SK-N-SH (cell line): ENCODE measurements around the gene NALCN. TPM values are rescaled to one million over a fixed set of nuclear protein-coding genes. Genes with fewer than 3 reads are reported as not detected.

Source experiments
- CTCF ChIA-PET: fragments of 300-600, 350-600 bp; formaldehyde crosslinking; extraction: SDS; loops from one replicate; lab custom pipeline; 2021; lab: Yijun Ruan, JAX
- POLR2A ChIA-PET: fragments of 350-600 bp; sonication (Branson Sonifier 250); formaldehyde crosslinking; extraction: SDS; loops from one replicate; lab custom pipeline; 2020; ENCODE audit warnings: antibody characterized with exemption, inconsistent platforms; lab: Yijun Ruan, JAX
- DNase-seq: peaks from one replicate; pipeline ENCODE4 v3.0.0; 2012
- H2AFZ ChIP-seq: fragments of 200-600 bp; sonication (generic); 2 replicates; pipeline ENCODE4 v1.8.1; 2016; ENCODE audit warnings: antibody characterized with exemption, mild to moderate bottlenecking, low read depth
- H3F3A ChIP-seq: fragments of 200-600 bp; sonication (generic); replicated peaks from 2 replicates; pipeline ENCODE3; 2016; ENCODE audit warnings: antibody characterized with exemption, mild to moderate bottlenecking; ENCODE audit not compliant: insufficient read depth
- H3K27ac ChIP-seq, 2 experiments: fragments of 200-500 bp in 1 of 2; fragments of 200-600 bp in 1 of 2; sonication (Bioruptor generic) in 1 of 2; sonication (generic), shearing (Covaris generic) in 1 of 2; 2 replicates each; pipeline versions ENCODE4 v1.5.1 to v1.6.1; 2014 to 2016; ENCODE audit warnings: low read depth in 2 of 2, inconsistent platforms in 1 of 2, low read length in 1 of 2, mild to moderate bottlenecking in 1 of 2, mixed read lengths in 1 of 2
- H3K27me3 ChIP-seq: fragments of 200-600 bp; sonication (generic), shearing (Covaris generic); 2 replicates; pipeline ENCODE4 v1.6.1; 2016; ENCODE audit warnings: mixed run types; ENCODE audit not compliant: insufficient read depth
- H3K36me3 ChIP-seq, 2 experiments: fragments of 200-500 bp in 1 of 2; fragments of 200-600 bp in 1 of 2; sonication (Bioruptor generic) in 1 of 2; sonication (generic) in 1 of 2; replicated peaks in 1 of 2; 2 replicates each; pipeline versions ENCODE3 to v1.5.1; 2014 to 2016; ENCODE audit warnings: low read length in 1 of 2, mild to moderate bottlenecking in 1 of 2; ENCODE audit not compliant: insufficient read depth in 2 of 2, control insufficient read depth in 1 of 2
- H3K4me1 ChIP-seq, 2 experiments: fragments of 200-500 bp in 1 of 2; fragments of 200-600 bp in 1 of 2; sonication (Bioruptor generic) in 1 of 2; sonication (generic), shearing (Covaris generic) in 1 of 2; 2 replicates each; pipeline versions ENCODE4 v1.5.1 to v1.6.1; 2014 to 2016; ENCODE audit warnings: low read depth in 1 of 2, low read length in 1 of 2, mixed run types in 1 of 2; ENCODE audit not compliant: insufficient read depth in 2 of 2, control insufficient read depth in 1 of 2
- H3K4me2 ChIP-seq: fragments of 200-600 bp; sonication (generic), shearing (Covaris generic); 2 replicates; pipeline ENCODE4 v1.6.1; 2017; ENCODE audit warnings: mixed run types
- H3K4me3 ChIP-seq, 2 experiments: fragments of 200-500 bp in 1 of 2; fragments of 200-600 bp in 1 of 2; sonication (Bioruptor generic) in 1 of 2; sonication (generic), shearing (Covaris generic) in 1 of 2; 2 replicates each; pipeline versions ENCODE4 v1.5.1 to v1.8.1; 2014 to 2016; ENCODE audit warnings: low read depth in 2 of 2, inconsistent platforms in 1 of 2, low read length in 1 of 2, mild to moderate bottlenecking in 1 of 2, mixed read lengths in 1 of 2, moderate library complexity in 1 of 2
- H3K79me2 ChIP-seq: fragments of 200-600 bp; sonication (generic); 2 replicates; pipeline ENCODE4 v1.8.1; 2017; ENCODE audit warnings: mild to moderate bottlenecking; ENCODE audit not compliant: insufficient read depth
- H3K9ac ChIP-seq: fragments of 200-600 bp; sonication (generic); 2 replicates; pipeline ENCODE4 v1.6.1; 2017; ENCODE audit warnings: mixed run types
- H3K9me2 ChIP-seq: fragments of 200-600 bp; sonication (generic); 2 replicates; pipeline ENCODE4 v1.6.1; 2017; ENCODE audit warnings: mixed run types
- H3K9me3 ChIP-seq: fragments of 200-600 bp; sonication (generic); 2 replicates; pipeline ENCODE4 v1.6.1; 2017; ENCODE audit warnings: mixed run types, mild to moderate bottlenecking, moderate library complexity
- H4K20me1 ChIP-seq: fragments of 200-600 bp; sonication (generic); 2 replicates; pipeline ENCODE4 v1.6.1; 2017; ENCODE audit warnings: mild to moderate bottlenecking, mixed run types; ENCODE audit not compliant: insufficient read depth
- CHD2 ChIP-seq: fragments of 150-350 bp; IDR thresholded peaks from 2 replicates; pipeline ENCODE4 v1.6.1; 2018; ENCODE audit warnings: low read length; ENCODE audit not compliant: partially characterized antibody
- ELF1 ChIP-seq: IDR thresholded peaks from 2 replicates; pipeline ENCODE4 v1.4.0; 2012
- EZH2phosphoT487 ChIP-seq: fragments of 200-600 bp; sonication (generic); IDR thresholded peaks from 2 replicates; pipeline ENCODE4 v1.6.1; 2017; ENCODE audit warnings: low read depth, mixed run types, mild to moderate bottlenecking, antibody characterized with exemption, moderate library complexity, borderline replicate concordance
- FOXJ3 ChIP-seq: sonication (generic); formaldehyde crosslinking; IDR thresholded peaks from 2 replicates; pipeline ENCODE4 v1.5.1; 2020; ENCODE audit warnings: mild to moderate bottlenecking, missing genetic modification reagents
- FOXM1 ChIP-seq: IDR thresholded peaks from 2 replicates; pipeline ENCODE4 v1.4.0; 2012; ENCODE audit warnings: low read depth, mild to moderate bottlenecking
- GATA2 ChIP-seq: sonication (generic); formaldehyde crosslinking; IDR thresholded peaks from 2 replicates; pipeline ENCODE4 v1.5.0; 2020; ENCODE audit warnings: mild to moderate bottlenecking, missing genetic modification reagents
- IRF3 ChIP-seq: fragments of 150-350 bp; IDR thresholded peaks from 2 replicates; pipeline ENCODE4 v1.6.1; 2016; ENCODE audit warnings: mild to moderate bottlenecking, low read depth, low read length
- JUND ChIP-seq: IDR thresholded peaks from 2 replicates; pipeline ENCODE4 v1.4.0; 2012
- MXI1 ChIP-seq: IDR thresholded peaks from 2 replicates; pipeline ENCODE4 v1.6.1; 2012; ENCODE audit warnings: mild to moderate bottlenecking, low read depth, low read length, improper control_type of control experiment
- NRF1 ChIP-seq: IDR thresholded peaks from 2 replicates; pipeline ENCODE4 v1.6.1; 2012; ENCODE audit warnings: low read depth, mild to moderate bottlenecking, low read length
- POLR2AphosphoS5 ChIP-seq: IDR thresholded peaks from 2 replicates; pipeline ENCODE4 v1.6.1; 2012; ENCODE audit warnings: low read depth, low read length
- RAD21 ChIP-seq: IDR thresholded peaks from 2 replicates; pipeline ENCODE4 v1.6.1; 2012; ENCODE audit warnings: mild to moderate bottlenecking, low read length
- RCOR1 ChIP-seq: fragments of 150-350 bp; IDR thresholded peaks from 2 replicates; pipeline ENCODE4 v1.6.1; 2017; ENCODE audit warnings: antibody characterized with exemption, low read length
- RFX5 ChIP-seq: IDR thresholded peaks from 2 replicates; pipeline ENCODE4 v1.6.1; 2012; ENCODE audit warnings: mild to moderate bottlenecking, improper control_type of control experiment, low read length
- RXRA ChIP-seq: IDR thresholded peaks from 2 replicates; pipeline ENCODE4 v1.4.0; 2012; ENCODE audit warnings: low read depth, mild to moderate bottlenecking, borderline replicate concordance
- SMC3 ChIP-seq: IDR thresholded peaks from 2 replicates; pipeline ENCODE4 v1.6.1; 2012; ENCODE audit warnings: low read depth, low read length, improper control_type of control experiment
- TAF1 ChIP-seq: IDR thresholded peaks from 2 replicates; pipeline ENCODE4 v1.6.1; 2012; ENCODE audit warnings: low read depth, mild to moderate bottlenecking, low read length, moderate library complexity, borderline replicate concordance
- TCF12 ChIP-seq: IDR thresholded peaks from 2 replicates; pipeline ENCODE4 v1.4.0; 2012
- TEAD4 ChIP-seq: IDR thresholded peaks from 2 replicates; pipeline ENCODE4 v1.4.0; 2012; ENCODE audit warnings: mild to moderate bottlenecking, borderline replicate concordance; ENCODE audit not compliant: insufficient read depth
- YY1 ChIP-seq: IDR thresholded peaks from 2 replicates; pipeline ENCODE4 v1.4.0; 2012; ENCODE audit warnings: low read depth, mild to moderate bottlenecking
- WGBS: methylation state at CpG from one replicate; pipeline ENCODE4 v1.1.6; 2017; ENCODE audit warnings: low lambda C conversion rate; 5-methylcytosine and 5-hydroxymethylcytosine counted together
- polyA plus RNA-seq, 3 experiments: library from polyadenylated mRNA; depleted of rRNA; stranded (reverse); fragments of >200 nt; gene quantifications; 2 replicates each; pipeline ENCODE4 v1.2.3, GENCODE V29; 2012
- TF ChIP-seq, protein P1 (sequence below): IDR thresholded peaks from 2 replicates; pipeline ENCODE4 v1.4.0; 2012; ENCODE audit warnings: low read depth, borderline replicate concordance
- TF ChIP-seq, protein P2 (sequence below): IDR thresholded peaks from 2 replicates; pipeline ENCODE4 v1.4.0; 2012; ENCODE audit warnings: low read depth

NALCN gene
- polyA plus RNA-seq, 1 of the 3 experiments (the other 2 are of a cell fraction), result 3.0 TPM

- Histone ChIP-seq H3K27me3 (no peaks in the 10 kb centered on the region), H3K9me2 (no peaks in the 10 kb centered on the region), H3K4me2 (no peak overlapping the region), H3F3A (no peaks in the 10 kb centered on the region), H3K4me3 (no peak overlapping the region), H3K4me1 (peaks cover 0 to 2% of the 10 kb centered on the region in 2 experiments; a peak in 2 of 4 replicates), H3K79me2 (no peaks in the 10 kb centered on the region), H3K27ac (no peak overlapping the region), H3K9me3 (0 out of 2 replicates have a peak, but pooled peaks cover under 1% of the 10 kb centered on the region), H4K20me1 (no peaks in the 10 kb centered on the region), H3K36me3 (no peaks in the 10 kb centered on the region), H3K9ac (no peak overlapping the region)
- CTCF ChIA-PET, result no interaction called here
- POLR2A ChIA-PET, result no interaction called here
- DNase-seq, result peak; percentile 79
- WGBS, result 56% methylated on average over 5 of the region's 5 CpGs
- TF ChIP-seq, protein P1, sequence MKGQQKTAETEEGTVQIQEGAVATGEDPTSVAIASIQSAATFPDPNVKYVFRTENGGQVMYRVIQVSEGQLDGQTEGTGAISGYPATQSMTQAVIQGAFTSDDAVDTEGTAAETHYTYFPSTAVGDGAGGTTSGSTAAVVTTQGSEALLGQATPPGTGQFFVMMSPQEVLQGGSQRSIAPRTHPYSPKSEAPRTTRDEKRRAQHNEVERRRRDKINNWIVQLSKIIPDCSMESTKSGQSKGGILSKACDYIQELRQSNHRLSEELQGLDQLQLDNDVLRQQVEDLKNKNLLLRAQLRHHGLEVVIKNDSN, result no peak
- TF ChIP-seq POLR2AphosphoS5 (no peak), FOXM1 (no peak), IRF3 (no peak), TCF12 (no peak), ELF1 (no peak), EZH2phosphoT487 (no peak), CHD2 (no peak)
- TF ChIP-seq, all 33 proteins: peak for 0
- H2AFZ ChIP-seq, result no peak overlapping the region
Measured at GRCh38 chr13:101289764-101290163, 126.5 kb downstream of the NALCN start.

DNA sequence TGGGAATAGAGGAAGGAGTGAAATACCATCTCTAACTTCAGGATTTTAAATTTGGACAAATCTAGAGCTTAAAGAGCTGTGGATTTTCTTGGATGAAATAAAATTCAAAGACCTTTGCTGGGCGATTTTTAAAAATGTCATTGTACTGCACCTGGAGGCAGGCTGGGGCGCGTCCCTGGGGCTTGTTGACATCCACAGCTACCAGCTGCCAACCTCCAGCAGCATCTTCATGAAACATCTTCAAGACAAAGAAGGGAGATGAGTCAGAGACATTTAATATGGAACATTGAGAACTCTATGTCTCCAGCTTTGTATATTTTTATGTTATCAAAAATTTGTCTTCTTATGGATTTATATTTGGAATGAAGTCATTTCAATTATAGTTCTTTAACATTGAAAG, 132.5 kb downstream of the NALCN start:
- 96% methylated on average over 3 of the region's 3 CpGs for WGBS
- no peak overlapping the region for H3K9ac ChIP-seq
- H2AFZ ChIP-seq, result 0 out of 2 replicates have a peak overlapping the region, but pooled peaks have one; percentile 3
- H3F3A ChIP-seq, result no peaks in the 10 kb centered on the region
- no peak for TF ChIP-seq POLR2AphosphoS5
- 0 out of 2 replicates have a peak, but pooled peaks have one; percentile 10 for TF ChIP-seq TCF12
- no peak for TF ChIP-seq TEAD4
- no peaks in the 10 kb centered on the region; a peak in 1 of 4 replicates for H3K4me1 ChIP-seq
- CTCF ChIA-PET, result interaction anchor here (1.1 kb wide), 1 partner anchor 31 kb away, joined by 3 read pairs; no protein-coding TSS in a partner anchor
- H3K9me2 ChIP-seq, result no peaks in the 10 kb centered on the region
- POLR2A ChIA-PET, result no interaction called here
- no peak overlapping the region for H3K4me3 ChIP-seq
- H3K36me3 ChIP-seq, result no peaks in the 10 kb centered on the region
- H3K27me3 ChIP-seq, result no peaks in the 10 kb centered on the region
- H3K9me3 ChIP-seq, result no peaks in the 10 kb centered on the region
- no peak overlapping the region for H3K4me2 ChIP-seq
- no peaks in the 10 kb centered on the region for H4K20me1 ChIP-seq
- no peak overlapping the region for H3K27ac ChIP-seq
- DNase-seq, result no peak
- H3K79me2 ChIP-seq, result no peaks in the 10 kb centered on the region

DNA sequence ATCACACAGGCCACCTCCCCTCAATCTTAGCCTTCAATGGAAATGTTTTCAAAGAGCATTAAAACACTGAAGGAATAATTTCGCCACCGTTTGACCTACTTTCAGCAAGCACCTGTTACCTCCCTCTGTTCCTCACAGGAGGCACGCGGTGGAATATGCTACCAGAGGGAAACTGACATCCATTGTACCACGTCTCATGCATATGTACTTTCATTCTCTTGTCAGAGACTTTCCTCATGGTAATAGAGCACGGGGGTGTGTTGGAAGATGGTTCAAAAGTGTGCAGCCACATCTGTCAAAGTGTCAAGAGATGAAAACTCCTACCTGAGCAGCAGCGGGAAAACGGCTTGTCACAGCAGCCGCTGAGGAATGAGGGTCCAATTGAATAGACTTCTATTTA, 143.4 kb downstream of the NALCN start:
- Histone ChIP-seq H4K20me1 (no peaks in the 10 kb centered on the region), H3K9ac (no peak overlapping the region), H3F3A (no peaks in the 10 kb centered on the region), H3K27me3 (no peaks in the 10 kb centered on the region), H3K27ac (no peak overlapping the region), H3K79me2 (no peaks in the 10 kb centered on the region), H3K4me3 (no peak overlapping the region), H3K9me3 (no peaks in the 10 kb centered on the region), H2AFZ (no peak overlapping the region), H3K36me3 (no peaks in the 10 kb centered on the region), H3K4me1 (no peaks in the 10 kb centered on the region), H3K4me2 (no peak overlapping the region), H3K9me2 (no peaks in the 10 kb centered on the region)
- CTCF ChIA-PET, result no interaction called here
- POLR2A ChIA-PET, result no interaction called here
- WGBS, result 86% methylated on average over 9 of the region's 9 CpGs
- no peak for DNase-seq
- TF ChIP-seq MXI1 (no peak), TAF1 (no peak), JUND (no peak), RCOR1 (no peak), CHD2 (no peak), GATA2 (no peak), TEAD4 (no peak), RFX5 (no peak), SMC3 (no peak), RAD21 (no peak), RXRA (no peak), YY1 (no peak), FOXJ3 (no peak), NRF1 (no peak)
- TF ChIP-seq, protein P2, sequence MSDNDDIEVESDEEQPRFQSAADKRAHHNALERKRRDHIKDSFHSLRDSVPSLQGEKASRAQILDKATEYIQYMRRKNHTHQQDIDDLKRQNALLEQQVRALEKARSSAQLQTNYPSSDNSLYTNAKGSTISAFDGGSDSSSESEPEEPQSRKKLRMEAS, result no peak
